GM12878 (cell line): ENCODE data around the gene RNF168. TPM values are rescaled to one million over a fixed set of nuclear protein-coding genes. Genes with fewer than 3 reads are reported as not detected.

ENCODE experiments used
- FOXK2 ChIP-seq: fragments of 450-650 bp; IDR thresholded peaks from 2 replicates; pipeline ENCODE4 v1.6.1; 2017; ENCODE audit warnings: mild to moderate bottlenecking, moderate library complexity
- IKZF2 ChIP-seq, 2 experiments: fragments of 450-650 bp; IDR thresholded peaks; 2 replicates each; pipeline ENCODE4 v1.6.1; 2017; ENCODE audit warnings: mild to moderate bottlenecking in 2 of 2, moderate library complexity in 2 of 2
- MXI1 ChIP-seq: fragments of 150-350 bp; IDR thresholded peaks from 2 replicates; pipeline ENCODE4 v1.6.1; 2011; ENCODE audit warnings: low read depth, mild to moderate bottlenecking, inconsistent platforms, low read length, improper control_type of control experiment
- NFYB ChIP-seq: IDR thresholded peaks from 2 replicates; pipeline ENCODE4 v1.6.1; 2011; ENCODE audit warnings: low read depth, mild to moderate bottlenecking, low read length, improper control_type of control experiment, moderate library complexity; ENCODE audit not compliant: insufficient read depth
- NR2F1 ChIP-seq: fragments of 450-650 bp; conservative IDR thresholded peaks from 2 replicates; pipeline ENCODE4 v1.6.1; 2017; ENCODE audit warnings: mild to moderate bottlenecking
- RAD21 ChIP-seq: IDR thresholded peaks from 2 replicates; pipeline ENCODE4 v1.6.1; 2011; ENCODE audit warnings: mild to moderate bottlenecking, low read depth, low read length, moderate library complexity; ENCODE audit not compliant: insufficient read depth
- RELA ChIP-seq: fragments of 450-650 bp; IDR thresholded peaks from 2 replicates; pipeline ENCODE4 v1.8.0; 2014; ENCODE audit warnings: borderline replicate concordance; ENCODE audit not compliant: partially characterized antibody
- RFX5 ChIP-seq: IDR thresholded peaks from 2 replicates; pipeline ENCODE4 v1.6.1; 2011; ENCODE audit warnings: low read depth, low read length, improper control_type of control experiment
- SKIL ChIP-seq: fragments of 450-650 bp; IDR thresholded peaks from 2 replicates; pipeline ENCODE4 v1.6.1; 2017; ENCODE audit warnings: mild to moderate bottlenecking, low read depth, inconsistent platforms; ENCODE audit not compliant: poor library complexity, severe bottlenecking
- SPI1 ChIP-seq: IDR thresholded peaks from 2 replicates; pipeline ENCODE4 v1.6.1; 2011; ENCODE audit warnings: low read depth, mild to moderate bottlenecking, low read length, moderate library complexity, borderline replicate concordance; ENCODE audit not compliant: insufficient read depth
- SUZ12 ChIP-seq: fragments of 200-600 bp; sonication (generic); IDR thresholded peaks from one replicate; pipeline ENCODE4 v1.6.1; 2018; ENCODE audit warnings: antibody characterized with exemption, mild to moderate bottlenecking; ENCODE audit not compliant: unreplicated experiment
- ZBED1 ChIP-seq: IDR thresholded peaks from 2 replicates; pipeline ENCODE4 v1.6.1; 2016; ENCODE audit warnings: borderline replicate concordance
- polyA plus RNA-seq, 11 experiments: library from polyadenylated mRNA; depleted of rRNA in 4 of 11; unstranded in 6 of 11; stranded (reverse) in 5 of 11; fragments of >200 nt; fragmentation: Nextera tagmentation in 4 of 11; fragmentation: Illumina TruSeq in 1 of 11; extraction: Ambion mirVana in 4 of 11; extraction: Trizol in 1 of 11; gene quantifications; 1 replicate in 1 of 11; 2 replicates in 10 of 11; pipeline versions ENCODE4 v1.2.1 to v1.2.3, GENCODE V29; 2011 to 2016; ENCODE audit warnings: inconsistent platforms in 2 of 11, missing spikeins in 2 of 11, low read depth in 1 of 11
- total RNA-seq, 4 experiments: library from RNA; depleted of rRNA in 3 of 4; stranded (reverse); fragments of >200 nt in 3 of 4; fragmentation: Illumina TruSeq in 1 of 4; extraction: Trizol in 1 of 4; gene quantifications; 2 replicates each; pipeline versions ENCODE4 v1.2.1 to v1.2.3, GENCODE V29; 2013 to 2021

RNF168 gene
- total and polyA plus RNA-seq, 10 of the 15 experiments (the other 5 are each of a cell fraction or from before 2014, with no cell fraction given): 12.7 to 47.5 (median 24.8) TPM

GRCh38 chr3:196431181-196432136 lies 72.1 kb downstream of the RNF168 start (continued):
- TF ChIP-seq RAD21 (0 out of 2 replicates have a peak, but pooled peaks have one; percentile 8), FOXK2 (no peak), SPI1 (peak; percentile 34; the same call in 1 of the 2 replicates), SUZ12 (no peak), SKIL (peak; percentile 32), IKZF2 (IDR thresholded peaks at IDR 0.05) (no peak), NFYB (no peak), NR2F1 (no peak), ZBED1 (no peak), RELA (no peak), RFX5 (no peak), MXI1 (no peak)
